ENCODE results near the gene SHC3.

SHC3 gene

GRCh38 chr9:88998911-88999310, 179.7 kb downstream of the SHC3 start:
- Histone ChIP-seq H3K9me3 (ENCODE audit: severe bottlenecking) (no peaks in the 10 kb centered on the region), H3K36me3 (ENCODE audit: low read depth) (no peaks in the 10 kb centered on the region), H3K4me3 (ENCODE audit: severe bottlenecking) (no peak overlapping the region), H3K27me3 (ENCODE audit: insufficient read depth, poor library complexity, severe bottlenecking) (no peaks in the 10 kb centered on the region), H3K4me1 (ENCODE audit: insufficient read depth, poor library complexity, severe bottlenecking) (no peaks in the 10 kb centered on the region), H3K27ac (ENCODE audit: poor library complexity, severe bottlenecking) (no peak overlapping the region)
- DNase-seq (ENCODE audit: low spot score), result no peak
- no peak for TF ChIP-seq CTCF (IDR thresholded peaks at IDR 0.05; ENCODE audit: poor library complexity, severe bottlenecking)
- no peak for ATAC-seq (ENCODE audit: low read depth)

DNA sequence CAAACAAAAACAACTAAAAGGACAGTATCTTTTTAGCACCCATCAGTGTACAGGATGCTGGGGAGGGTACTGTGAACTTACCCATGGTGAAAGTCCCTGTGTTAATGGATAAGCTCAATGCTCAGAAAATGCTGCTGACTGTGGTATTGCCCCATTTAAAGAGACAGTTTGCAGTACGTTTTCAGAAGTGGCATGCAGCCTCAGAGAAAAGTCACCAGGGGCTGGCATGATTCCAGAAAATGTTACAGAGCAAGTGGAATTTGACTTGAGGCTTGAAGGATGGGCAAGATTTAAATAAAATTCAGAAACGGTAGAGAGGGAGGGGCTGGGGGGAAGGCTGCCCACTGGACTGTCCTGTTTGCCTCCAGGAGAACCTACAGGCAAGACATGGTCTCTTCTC, 180.1 kb downstream of the SHC3 start:
- Histone ChIP-seq H3K9me3 (ENCODE audit: severe bottlenecking) (no peaks in the 10 kb centered on the region), H3K27me3 (ENCODE audit: insufficient read depth, poor library complexity, severe bottlenecking) (no peaks in the 10 kb centered on the region), H3K4me3 (ENCODE audit: severe bottlenecking) (no peak overlapping the region), H3K4me1 (ENCODE audit: insufficient read depth, poor library complexity, severe bottlenecking) (no peaks in the 10 kb centered on the region), H3K27ac (ENCODE audit: poor library complexity, severe bottlenecking) (no peak overlapping the region), H3K36me3 (ENCODE audit: low read depth) (no peaks in the 10 kb centered on the region)
- no peak for TF ChIP-seq CTCF (IDR thresholded peaks at IDR 0.05; ENCODE audit: poor library complexity, severe bottlenecking)
- DNase-seq (ENCODE audit: low spot score) (no peak), ATAC-seq (ENCODE audit: low read depth) (no peak)

DNA sequence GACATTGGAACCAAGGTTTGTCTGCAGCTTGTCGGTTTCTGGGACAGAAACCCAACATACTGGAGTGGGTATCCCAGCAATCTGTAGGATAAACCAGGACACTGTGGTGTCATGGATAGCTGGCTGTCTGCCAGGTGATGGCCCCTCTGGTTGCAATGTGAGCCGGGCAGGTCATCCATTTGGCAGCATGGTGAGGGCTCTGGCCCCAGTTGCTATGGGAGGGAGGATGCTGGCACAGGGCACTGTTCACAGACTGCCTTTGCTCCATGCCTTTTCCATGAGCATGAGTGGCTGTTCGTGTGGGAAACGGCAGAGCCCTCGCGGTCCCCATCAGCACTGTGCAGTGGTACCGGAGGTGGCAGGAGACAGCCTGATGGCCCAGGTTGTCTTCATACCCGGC, 181.0 kb downstream of the SHC3 start:
- Histone ChIP-seq H3K9me3 (ENCODE audit: severe bottlenecking) (no peaks in the 10 kb centered on the region), H3K4me3 (ENCODE audit: severe bottlenecking) (no peak overlapping the region), H3K27me3 (ENCODE audit: insufficient read depth, poor library complexity, severe bottlenecking) (no peaks in the 10 kb centered on the region), H3K27ac (ENCODE audit: poor library complexity, severe bottlenecking) (no peak overlapping the region), H3K36me3 (ENCODE audit: low read depth) (no peaks in the 10 kb centered on the region), H3K4me1 (ENCODE audit: insufficient read depth, poor library complexity, severe bottlenecking) (no peaks in the 10 kb centered on the region)
- DNase-seq (ENCODE audit: low spot score), result no peak
- ATAC-seq (ENCODE audit: low read depth), result no peak
- TF ChIP-seq CTCF (IDR thresholded peaks at IDR 0.05; ENCODE audit: poor library complexity, severe bottlenecking), result no peak

GRCh38 chr9:88996921-88997235, 181.7 kb downstream of the SHC3 start:
- Histone ChIP-seq H3K27me3 (ENCODE audit: insufficient read depth, poor library complexity, severe bottlenecking) (no peaks in the 10 kb centered on the region), H3K36me3 (ENCODE audit: low read depth) (no peaks in the 10 kb centered on the region), H3K9me3 (ENCODE audit: severe bottlenecking) (no peaks in the 10 kb centered on the region), H3K4me1 (ENCODE audit: insufficient read depth, poor library complexity, severe bottlenecking) (peaks cover 2% of the 10 kb centered on the region), H3K4me3 (ENCODE audit: severe bottlenecking) (no peak overlapping the region), H3K27ac (ENCODE audit: poor library complexity, severe bottlenecking) (no peak overlapping the region)
- DNase-seq (ENCODE audit: low spot score) (no peak), ATAC-seq (ENCODE audit: low read depth) (no peak)
- TF ChIP-seq CTCF (IDR thresholded peaks at IDR 0.05; ENCODE audit: poor library complexity, severe bottlenecking), result no peak

GRCh38 chr9:88996046-88996920, 182.3 kb downstream of the SHC3 start:
- Histone ChIP-seq H3K9me3 (ENCODE audit: severe bottlenecking) (no peaks in the 10 kb centered on the region), H3K36me3 (ENCODE audit: low read depth) (no peaks in the 10 kb centered on the region), H3K27ac (ENCODE audit: poor library complexity, severe bottlenecking) (no peak overlapping the region), H3K4me1 (ENCODE audit: insufficient read depth, poor library complexity, severe bottlenecking) (peaks cover 2% of the 10 kb centered on the region), H3K27me3 (ENCODE audit: insufficient read depth, poor library complexity, severe bottlenecking) (no peaks in the 10 kb centered on the region), H3K4me3 (ENCODE audit: severe bottlenecking) (no peak overlapping the region)
- no peak for TF ChIP-seq CTCF (IDR thresholded peaks at IDR 0.05; ENCODE audit: poor library complexity, severe bottlenecking)
- ATAC-seq (ENCODE audit: low read depth) (no peak), DNase-seq (ENCODE audit: low spot score) (no peak)

All from RWPE2 (cell line).